ENCODE data around the gene TMEM267. TPM values are rescaled to one million over a fixed set of nuclear protein-coding genes. Genes with fewer than 3 reads are reported as not detected.

TMEM267 gene
- 8.1 and 9.6 TPM in 2 replicates for total RNA-seq

GRCh38 chr5:43483298-43484105 is at the start of gene TMEM267:
Gene TMEM267 (minus strand): TSS chr5:43483865. CDS start chr5:43453969, 29,896 bp downstream.

DNA sequence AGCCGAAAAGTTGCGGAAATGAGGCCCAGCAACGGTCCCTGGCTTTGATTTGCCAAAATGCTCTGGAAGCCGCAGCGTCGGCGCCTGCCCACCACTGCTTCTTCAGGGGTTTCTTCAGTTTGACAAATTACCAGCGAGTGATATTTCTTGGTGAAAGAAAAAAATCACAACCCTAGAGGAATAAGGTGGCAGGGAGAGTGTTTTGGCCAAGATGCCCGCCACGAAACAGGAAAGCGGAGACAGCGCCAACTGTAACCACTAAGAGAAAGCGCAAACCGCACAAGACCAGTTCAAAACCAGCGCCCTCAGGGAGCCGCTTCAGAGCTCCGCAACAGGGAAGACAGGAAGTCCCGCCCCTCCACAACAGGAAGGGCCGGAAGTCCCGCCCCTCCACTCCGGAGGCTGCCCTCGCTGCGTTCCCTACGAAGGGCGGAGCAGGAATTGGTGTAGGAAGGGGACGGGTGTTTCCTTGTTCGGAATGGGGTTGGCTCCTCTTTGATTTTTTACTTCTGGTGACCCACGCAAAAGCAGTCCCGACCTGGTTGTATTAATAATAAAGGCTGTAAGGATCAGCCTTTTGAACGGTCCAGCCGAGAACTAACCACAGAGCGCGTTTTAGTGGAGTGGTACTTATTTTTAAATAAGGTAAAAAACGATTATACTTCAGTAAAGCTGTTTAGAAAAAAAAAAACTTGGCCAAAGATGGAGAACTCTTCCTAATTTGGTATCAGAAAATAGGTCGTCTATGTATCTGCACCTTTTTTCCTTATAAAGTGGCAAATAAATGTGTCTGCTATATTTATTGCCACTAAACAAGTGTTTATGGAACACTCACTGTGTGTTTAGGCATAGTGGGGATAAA is 31.4 kb upstream of the TMEM267 start, which contains the start of gene C5orf34:
TSS of gene C5orf34 (minus strand) at position 333 of the 862 bp plus-strand sequence. CDS start 5,809 bp downstream, outside the sequence.

GRCh38 chr5:43412156-43412555 is 71.5 kb downstream of the TMEM267 start, which contains the start of gene CCL28:
Gene CCL28 (minus strand): TSS chr5:43412391. CDS start chr5:43412316, 75 bp downstream.

Other genes starting within 250 kb of the TMEM267 start
- gene HMGCS1, start 170.5 kb downstream of the TMEM267 start, total RNA-seq = 75.7 and 129 TPM in 2 replicates
- gene CCL28, start 71.5 kb downstream of the TMEM267 start, total RNA-seq = 0.65 and 1.1 TPM in 2 replicates
- 2.3 and 6.7 TPM in 2 replicates for gene C5orf34, start 31.3 kb upstream of the TMEM267 start, total RNA-seq
- 71.5 and 87.8 TPM in 2 replicates for gene PAIP1, start 73.2 kb upstream of the TMEM267 start, total RNA-seq
- gene NNT, start 119.3 kb upstream of the TMEM267 start, total RNA-seq = 49.7 and 60.8 TPM in 2 replicates

Measured in epithelial cell of umbilical artery (primary cell).